GM15510 (cell line): ENCODE data around the gene NRN1.

Experiments used
- POLR2A ChIP-seq: IDR thresholded peaks from 3 replicates; pipeline ENCODE4 v1.6.1; 2011; ENCODE audit warnings: borderline replicate concordance; ENCODE audit not compliant: insufficient read length; ENCODE audit errors: extremely low read depth

NRN1 gene

GRCh38 chr6:5995949-5996713 lies 10.6 kb downstream of the NRN1 start:
- no peak for TF ChIP-seq POLR2A

- no peak for TF ChIP-seq POLR2A
Measured at GRCh38 chr6:5995658-5995948, 11.1 kb downstream of the NRN1 start.

DNA sequence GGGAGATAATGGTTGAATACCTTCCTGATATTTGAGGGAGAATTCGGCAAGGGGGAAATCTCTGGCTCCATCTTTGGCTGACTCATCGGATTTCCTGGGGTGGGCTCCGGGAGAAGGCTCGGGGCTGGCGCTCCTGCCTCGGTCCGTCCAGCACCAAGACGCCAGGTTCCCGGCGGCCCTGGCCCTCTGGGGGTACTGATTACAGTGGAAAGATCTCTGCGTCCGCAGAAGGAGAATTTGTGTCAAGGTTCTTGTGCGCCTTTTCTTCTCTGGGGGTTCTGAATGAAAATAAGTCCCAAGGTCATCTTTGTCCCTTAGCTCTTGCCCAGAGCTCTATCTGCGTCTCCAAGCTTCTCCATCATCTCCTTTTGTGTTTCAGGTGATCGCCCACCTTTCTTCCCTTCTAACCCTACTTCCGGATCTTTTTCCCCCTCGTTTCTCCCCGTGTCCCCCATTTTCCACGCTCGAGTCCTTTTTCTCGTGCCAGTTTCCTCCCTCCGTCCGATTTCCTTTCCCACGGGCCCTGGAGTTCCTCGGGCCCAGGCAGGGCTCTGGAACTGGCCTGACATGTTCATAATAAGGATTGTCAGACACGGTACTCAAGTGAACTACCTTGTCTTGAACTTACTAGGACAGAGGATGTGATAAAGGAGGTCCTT lies 11.6 kb downstream of the NRN1 start:
- no peak for TF ChIP-seq POLR2A

DNA sequence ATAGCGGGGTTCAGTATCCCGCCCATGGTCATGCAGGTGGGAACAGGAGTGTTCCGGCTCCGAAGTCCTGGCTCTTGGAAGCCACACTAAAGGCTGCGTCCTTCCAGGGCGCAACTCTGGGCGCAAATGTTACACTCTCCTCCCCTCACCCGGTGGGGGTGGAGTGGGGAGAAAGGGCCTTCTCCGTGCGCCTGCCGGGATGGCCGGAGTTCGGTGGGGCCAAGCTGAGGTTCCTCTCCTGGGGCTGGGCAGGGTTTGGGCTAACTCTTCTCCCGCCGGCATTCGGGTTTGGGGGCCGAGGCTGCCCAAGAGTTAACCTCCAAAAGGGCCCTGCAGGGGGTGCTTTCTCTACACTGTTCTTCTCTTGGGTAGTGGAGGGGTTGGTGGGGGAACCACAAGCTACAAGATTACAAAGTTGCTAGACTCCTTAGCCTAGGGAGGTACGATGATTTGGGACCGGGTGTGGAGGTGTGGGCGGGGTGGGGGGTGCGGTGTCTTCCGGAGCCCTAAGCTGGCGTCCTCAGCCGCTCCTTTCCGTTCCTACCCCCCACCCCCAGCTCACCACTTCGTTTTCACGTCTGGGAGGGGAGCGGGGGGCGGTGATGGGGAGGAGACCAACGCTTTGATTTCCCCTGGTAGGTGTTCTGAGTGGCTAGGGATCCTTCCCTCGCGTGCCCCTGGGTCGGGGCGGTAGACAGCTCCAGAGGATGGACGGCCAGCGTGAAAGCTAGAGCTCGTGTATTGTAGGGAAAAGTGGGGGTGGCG lies 12.3 kb downstream of the NRN1 start:
- TF ChIP-seq POLR2A: no peak

- no peak for TF ChIP-seq POLR2A
Measured at GRCh38 chr6:5992551-5993225, 14.0 kb downstream of the NRN1 start.

DNA sequence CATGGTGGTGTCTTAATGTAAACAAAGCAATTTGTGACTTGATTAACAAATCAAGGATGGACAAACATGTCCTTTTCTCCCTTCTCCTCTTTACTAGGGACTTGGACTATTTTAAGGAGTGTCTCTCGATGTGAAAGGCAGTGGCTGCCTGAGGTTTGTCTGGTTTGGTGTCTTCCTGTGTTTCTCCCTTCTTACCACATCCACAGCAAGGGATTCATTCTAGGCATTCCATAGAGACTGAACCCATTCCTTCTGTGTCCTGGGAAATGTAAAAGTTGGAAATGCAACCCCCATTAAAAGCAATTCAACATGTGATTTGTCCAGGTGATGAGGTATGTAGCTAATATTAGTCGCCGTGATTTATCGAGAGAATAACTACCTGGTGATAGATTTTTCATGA lies 15.9 kb downstream of the NRN1 start:
- no peak for TF ChIP-seq POLR2A

DNA sequence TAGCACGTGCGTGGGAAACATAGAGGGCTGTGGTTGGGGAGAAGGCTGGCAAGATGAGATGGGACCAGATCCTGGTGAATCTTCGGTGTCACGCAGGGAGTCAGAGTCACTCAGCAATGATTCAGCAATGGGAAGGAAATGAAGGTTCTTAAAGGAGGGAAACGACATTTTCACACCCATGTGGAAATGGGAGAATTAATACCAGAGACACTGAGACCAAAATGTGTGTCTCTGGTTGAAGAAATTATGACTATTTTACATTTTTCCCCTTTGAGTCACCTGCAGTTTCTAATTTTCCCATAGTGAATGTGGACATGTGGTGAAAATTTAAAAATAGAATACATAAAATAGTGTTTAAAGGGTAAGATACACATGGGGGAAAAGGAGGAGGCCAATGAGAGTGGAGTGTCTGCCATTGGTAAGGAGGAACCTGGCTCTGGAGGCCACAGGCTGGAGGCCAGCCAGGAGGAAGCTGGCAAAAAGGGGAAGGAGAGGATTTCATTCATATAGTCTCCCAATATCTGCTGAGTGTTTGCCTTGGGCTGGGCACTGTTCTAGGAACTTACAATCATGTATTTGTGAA lies 17.5 kb downstream of the NRN1 start:
- no peak for TF ChIP-seq POLR2A

DNA sequence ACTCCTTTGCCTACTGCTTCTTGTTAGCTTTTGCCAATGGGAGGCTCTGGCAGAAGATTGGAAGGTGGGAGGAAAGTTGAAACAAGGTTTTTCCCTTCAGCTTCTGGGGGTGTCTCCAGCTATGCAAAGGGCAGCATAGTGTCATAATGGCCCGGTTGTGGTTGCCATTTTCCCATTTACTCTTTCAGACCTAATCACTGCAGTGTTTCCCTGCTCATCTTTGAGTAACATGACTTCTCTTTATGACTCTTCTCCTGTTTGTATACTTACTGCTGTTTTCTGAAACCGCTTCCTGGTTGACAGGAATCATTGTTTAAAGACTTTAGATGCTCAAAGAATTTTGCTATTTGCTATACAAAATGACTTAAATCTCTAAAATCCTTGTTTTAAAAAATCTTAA lies 19.9 kb downstream of the NRN1 start:
- TF ChIP-seq POLR2A: no peak

- TF ChIP-seq POLR2A: no peak
Measured at GRCh38 chr6:5984150-5985089, 22.3 kb downstream of the NRN1 start.

DNA sequence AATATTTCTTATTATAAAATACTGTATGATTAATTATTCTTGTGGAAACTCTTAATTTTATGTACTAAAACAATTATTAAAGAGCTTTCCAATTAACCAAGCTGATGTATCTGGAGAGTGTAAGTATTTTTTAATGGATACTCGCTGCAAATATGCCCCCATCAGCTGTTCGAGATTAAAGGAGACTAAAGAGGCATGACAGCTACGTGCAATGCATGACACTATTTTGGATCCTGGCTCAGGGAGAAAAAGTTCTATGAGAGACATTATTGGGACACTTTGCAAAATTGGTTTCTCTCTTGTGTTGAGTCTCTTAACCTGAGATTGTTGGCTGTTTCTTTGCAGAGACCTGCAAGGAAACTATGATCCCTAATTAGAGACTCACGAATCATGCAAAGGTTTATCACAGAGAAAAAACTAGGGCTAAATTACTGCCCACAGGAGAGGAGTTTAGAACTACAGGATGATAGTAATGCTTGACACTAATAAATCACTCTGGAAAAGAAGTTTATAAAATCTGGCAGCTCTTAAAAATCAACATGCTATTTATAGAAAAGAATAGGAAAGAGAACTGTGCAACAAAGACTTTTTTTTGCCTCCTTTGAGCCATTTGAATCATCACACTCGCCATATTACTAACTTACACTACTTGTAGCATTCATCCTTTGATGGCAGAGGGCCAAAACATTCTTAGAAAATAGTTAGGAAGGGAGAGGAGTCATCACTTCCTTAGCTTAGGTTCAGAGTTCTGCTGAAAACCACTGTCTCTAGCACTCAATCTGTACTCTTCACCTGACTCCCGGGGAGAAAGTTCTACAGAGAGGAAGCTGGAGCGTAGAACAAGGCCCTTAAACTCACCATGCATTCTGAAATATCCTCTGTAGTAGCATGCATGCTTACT lies 25.3 kb downstream of the NRN1 start:
- no peak for TF ChIP-seq POLR2A

- no peak for TF ChIP-seq POLR2A
Measured at GRCh38 chr6:5979650-5980420, 26.9 kb downstream of the NRN1 start.

- TF ChIP-seq POLR2A: no peak
Measured at GRCh38 chr6:5976811-5977210, 29.9 kb downstream of the NRN1 start.
